Esophagus muscularis mucosa (tissue), 4 donors: ENCODE data around the gene KLHDC7A.

ENCODE experiments used
- EP300 ChIP-seq: sonication (generic); formaldehyde crosslinking; IDR thresholded peaks from one replicate; pipeline ENCODE4 v1.6.1; 2017; ENCODE audit warnings: antibody characterized with exemption
- POLR2A ChIP-seq: fragments of 450-650 bp; IDR thresholded peaks from one replicate; pipeline ENCODE4 v1.6.1; 2017; ENCODE audit warnings: antibody characterized with exemption, moderate library complexity, mild to moderate bottlenecking, low read depth
- POLR2AphosphoS5 ChIP-seq, 2 donors: sonication (generic); formaldehyde crosslinking; IDR thresholded peaks; one replicate each; pipeline ENCODE4 v1.6.1; 2017; ENCODE audit warnings: antibody characterized with exemption in 2 of 2
- TF ChIP-seq, protein P1 (sequence below), 3 experiments: fragments of 200-600 bp in 2 of 3; fragments of 450-650 bp in 1 of 3; sonication (generic) in 2 of 3; IDR thresholded peaks; one replicate each; pipeline ENCODE4 v1.5.1; 2017 to 2019; ENCODE audit warnings: antibody characterized with exemption in 3 of 3, mild to moderate bottlenecking in 2 of 3, moderate library complexity in 1 of 3

DNA sequence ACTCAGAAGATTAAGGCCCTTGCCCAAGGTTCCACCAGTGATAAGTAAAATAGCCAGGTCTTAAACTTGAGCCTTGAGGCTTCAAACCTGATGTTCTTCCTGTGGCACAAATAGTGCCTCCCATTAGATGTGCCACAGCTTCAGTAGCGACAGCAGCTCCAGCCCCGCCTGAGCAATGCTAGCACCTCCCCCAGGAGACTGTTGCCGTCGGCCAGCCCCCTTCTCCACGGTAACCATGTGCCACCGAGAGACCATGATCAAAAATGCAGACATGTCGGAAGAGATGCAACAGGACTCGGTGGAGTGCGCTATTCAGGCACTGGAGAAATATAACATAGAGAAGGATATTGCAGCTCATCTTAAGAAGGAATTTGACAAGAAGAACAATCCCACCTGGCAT, 32.2 kb downstream of the KLHDC7A start:
- TF ChIP-seq, protein P1, sequence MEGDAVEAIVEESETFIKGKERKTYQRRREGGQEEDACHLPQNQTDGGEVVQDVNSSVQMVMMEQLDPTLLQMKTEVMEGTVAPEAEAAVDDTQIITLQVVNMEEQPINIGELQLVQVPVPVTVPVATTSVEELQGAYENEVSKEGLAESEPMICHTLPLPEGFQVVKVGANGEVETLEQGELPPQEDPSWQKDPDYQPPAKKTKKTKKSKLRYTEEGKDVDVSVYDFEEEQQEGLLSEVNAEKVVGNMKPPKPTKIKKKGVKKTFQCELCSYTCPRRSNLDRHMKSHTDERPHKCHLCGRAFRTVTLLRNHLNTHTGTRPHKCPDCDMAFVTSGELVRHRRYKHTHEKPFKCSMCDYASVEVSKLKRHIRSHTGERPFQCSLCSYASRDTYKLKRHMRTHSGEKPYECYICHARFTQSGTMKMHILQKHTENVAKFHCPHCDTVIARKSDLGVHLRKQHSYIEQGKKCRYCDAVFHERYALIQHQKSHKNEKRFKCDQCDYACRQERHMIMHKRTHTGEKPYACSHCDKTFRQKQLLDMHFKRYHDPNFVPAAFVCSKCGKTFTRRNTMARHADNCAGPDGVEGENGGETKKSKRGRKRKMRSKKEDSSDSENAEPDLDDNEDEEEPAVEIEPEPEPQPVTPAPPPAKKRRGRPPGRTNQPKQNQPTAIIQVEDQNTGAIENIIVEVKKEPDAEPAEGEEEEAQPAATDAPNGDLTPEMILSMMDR (IDR thresholded peaks at IDR 0.05): no peak
- no peak for TF ChIP-seq POLR2AphosphoS5 (IDR thresholded peaks at IDR 0.05)
- no peak for TF ChIP-seq POLR2A
- TF ChIP-seq EP300: no peak
